ENCODE data around the gene KMT5B. TPM values are rescaled to one million over a fixed set of nuclear protein-coding genes. Genes with fewer than 3 reads are reported as not detected.

Gene KMT5B
- total RNA-seq, 2 donors from 2014 or later = 42.6 to 59.1 TPM

GRCh38 chr11:68200639-68201038 is 12.5 kb downstream of the KMT5B start:
- DNase-seq = no peak
- H3K27ac ChIP-seq = no peak overlapping the region
- H3K9me3 ChIP-seq = no peaks in the 10 kb centered on the region
- no peak overlapping the region for H3K9ac ChIP-seq (ENCODE audit: low read depth in 2 of 2, low read length in 2 of 2)
- TF ChIP-seq CTCF (IDR thresholded peaks at IDR 0.05) = no peak
- no peaks in the 10 kb centered on the region for H3K36me3 ChIP-seq
- peaks cover 11% of the 10 kb centered on the region for H3K4me1 ChIP-seq
- no peaks in the 10 kb centered on the region for H3K27me3 ChIP-seq
- no peak overlapping the region for H3K4me3 ChIP-seq
- intact Hi-C loops (cut with DNase I) = loop anchor here (10.0 kb wide), 2 partner anchors 116 to 156 kb away; no protein-coding TSS in a partner anchor

DNA sequence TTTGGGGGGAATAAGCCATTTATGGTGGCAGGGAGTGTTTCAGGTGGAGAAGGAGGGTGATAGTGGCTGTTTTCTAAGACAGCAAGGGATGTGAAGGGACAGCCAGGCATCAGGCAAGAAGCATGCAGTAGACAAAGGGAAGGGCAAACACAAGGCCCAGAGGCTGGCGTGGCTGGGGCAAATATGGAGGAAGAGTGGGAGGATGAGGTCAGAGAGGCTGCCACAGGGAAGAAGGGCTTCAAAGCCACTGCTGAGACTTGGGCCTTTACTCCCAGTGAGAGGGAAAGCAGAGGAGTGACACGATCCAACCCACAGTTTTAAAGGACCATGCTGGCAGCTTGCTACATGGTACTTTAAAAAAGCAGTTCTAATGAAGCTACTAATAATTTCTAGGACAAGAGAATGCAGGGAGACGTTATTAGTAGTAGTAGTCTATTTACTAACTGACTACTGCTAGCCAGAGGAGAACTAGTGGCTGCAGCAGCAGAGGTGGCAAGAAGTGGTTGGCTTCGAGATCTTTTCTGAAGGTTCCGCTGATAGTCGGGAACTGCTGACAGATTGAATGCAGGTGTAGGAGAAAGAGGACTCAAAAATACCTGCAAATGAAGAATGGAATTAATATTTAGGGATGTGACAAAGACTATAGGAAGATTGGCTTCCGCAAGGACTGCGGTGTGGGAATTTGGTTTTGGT is 13.7 kb downstream of the KMT5B start:
- Histone ChIP-seq H3K9me3 (no peaks in the 10 kb centered on the region), H3K27ac (no peak overlapping the region), H3K4me3 (no peak overlapping the region), H3K4me1 (peaks cover 10% of the 10 kb centered on the region), H3K9ac (ENCODE audit: low read depth in 2 of 2, low read length in 2 of 2) (no peak overlapping the region), H3K36me3 (no peaks in the 10 kb centered on the region), H3K27me3 (no peaks in the 10 kb centered on the region)
- intact Hi-C loops (cut with DNase I) = no loop called here
- TF ChIP-seq CTCF (IDR thresholded peaks at IDR 0.05) = no peak
- DNase-seq = no peak

- Histone ChIP-seq H3K27ac (no peak overlapping the region), H3K4me1 (peaks cover 7% of the 10 kb centered on the region), H3K9me3 (no peaks in the 10 kb centered on the region), H3K27me3 (no peaks in the 10 kb centered on the region), H3K9ac (ENCODE audit: low read depth in 2 of 2, low read length in 2 of 2) (no peak overlapping the region), H3K4me3 (no peak overlapping the region), H3K36me3 (no peaks in the 10 kb centered on the region)
- intact Hi-C loops (cut with DNase I) = no loop called here
- no peak for DNase-seq
- no peak for TF ChIP-seq CTCF (IDR thresholded peaks at IDR 0.05)
Measured at GRCh38 chr11:68196219-68196618, 16.9 kb downstream of the KMT5B start.

DNA sequence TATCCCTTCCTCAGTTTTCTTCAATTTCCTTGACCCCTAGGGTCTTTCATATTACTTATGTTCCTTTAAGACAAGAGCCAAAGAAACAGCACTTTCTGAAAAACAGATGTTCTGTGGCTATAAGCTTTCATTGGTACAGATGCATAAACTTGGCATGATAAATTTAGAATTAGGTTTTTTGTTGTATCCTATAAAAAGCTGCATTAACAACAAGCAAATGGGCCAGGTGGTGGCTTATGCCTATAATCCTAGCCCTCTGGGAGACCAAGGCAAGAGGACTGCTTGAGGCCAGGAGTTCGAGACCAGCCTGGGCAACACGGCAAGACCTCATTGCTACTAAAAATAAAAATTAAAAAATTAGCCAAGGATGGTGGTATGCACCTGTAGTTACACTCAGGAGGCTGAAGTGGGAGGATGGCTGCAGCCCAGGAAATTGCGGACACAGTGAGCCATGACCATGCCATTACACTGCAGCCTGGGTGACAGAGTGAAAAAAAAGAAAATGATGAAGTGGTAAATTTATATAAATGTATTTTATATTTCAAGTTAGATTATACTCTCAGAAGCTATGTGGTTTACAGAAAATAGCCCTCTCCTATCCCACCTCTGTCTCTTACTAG is 18.3 kb downstream of the KMT5B start:
- Histone ChIP-seq H3K27me3 (no peaks in the 10 kb centered on the region), H3K4me3 (no peak overlapping the region), H3K27ac (no peak overlapping the region), H3K9ac (ENCODE audit: low read depth in 2 of 2, low read length in 2 of 2) (no peak overlapping the region), H3K9me3 (no peaks in the 10 kb centered on the region), H3K4me1 (peaks cover 7% of the 10 kb centered on the region), H3K36me3 (no peaks in the 10 kb centered on the region)
- no peak for TF ChIP-seq CTCF (IDR thresholded peaks at IDR 0.05)
- intact Hi-C loops (cut with DNase I) = no loop called here
- no peak for DNase-seq

DNA sequence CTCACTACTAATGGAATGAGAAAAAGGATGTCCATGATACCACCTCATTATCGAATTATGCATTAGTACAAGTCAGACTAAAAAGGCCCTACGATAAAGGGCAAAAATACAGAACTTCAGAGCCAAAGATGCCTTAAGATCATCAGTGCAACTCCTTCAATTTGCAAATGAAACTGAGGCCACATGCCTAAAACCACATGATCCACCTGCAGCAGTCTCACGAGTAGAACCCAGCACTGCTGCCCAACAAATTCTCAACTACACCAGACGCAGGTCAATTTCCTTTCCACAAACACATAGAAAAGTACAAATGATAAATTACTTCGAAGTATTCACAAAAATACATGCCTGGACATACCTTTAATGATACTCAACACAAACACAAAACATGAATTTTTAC is 20.1 kb downstream of the KMT5B start:
- H3K4me3 ChIP-seq = no peak overlapping the region

More for the DNA sequence above, 20.1 kb downstream of the KMT5B start:
- no peaks in the 10 kb centered on the region for H3K36me3 ChIP-seq
- intact Hi-C loops (cut with DNase I) = no loop called here
- H3K9ac ChIP-seq (ENCODE audit: low read depth in 2 of 2, low read length in 2 of 2) = no peak overlapping the region
- no peak overlapping the region for H3K27ac ChIP-seq
- no peak for TF ChIP-seq CTCF (IDR thresholded peaks at IDR 0.05)
- no peak for DNase-seq
- no peaks in the 10 kb centered on the region for H3K9me3 ChIP-seq
- H3K27me3 ChIP-seq = no peaks in the 10 kb centered on the region
- peaks cover 7% of the 10 kb centered on the region for H3K4me1 ChIP-seq

Measured in colonic mucosa (tissue), 4 donors.